Measurements from ENCODE around the gene UBE2I.

DNA sequence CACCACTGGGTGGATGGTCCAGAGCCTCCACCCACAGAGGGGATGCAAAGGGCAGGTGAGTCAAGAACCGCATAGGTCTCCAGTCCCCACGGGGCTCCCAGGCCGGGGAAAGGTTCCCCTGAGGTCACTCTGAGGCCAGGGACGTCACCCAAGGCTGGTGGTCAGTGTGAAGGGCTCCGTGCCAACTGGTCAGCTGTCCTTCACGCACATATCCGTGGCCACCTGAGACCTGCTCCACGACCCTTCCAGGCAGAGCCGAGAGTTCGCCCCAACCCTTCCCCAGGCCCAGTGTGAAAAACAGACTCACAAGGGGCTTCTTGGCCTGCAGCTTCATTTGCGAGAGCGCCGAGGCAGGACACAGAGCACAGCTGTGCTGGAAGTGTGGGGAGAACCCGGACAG lies 39.5 kb downstream of the UBE2I start:
- TF ChIP-seq SUZ12 (IDR thresholded peaks at IDR 0.05; ENCODE audit: extremely low read depth, insufficient read depth, insufficient read length), result no peak
- no peak for TF ChIP-seq YY1 (IDR thresholded peaks at IDR 0.05; ENCODE audit: insufficient read depth, insufficient read length)
- TF ChIP-seq ZNF274 (IDR thresholded peaks at IDR 0.05; ENCODE audit: low read depth, low read length), result no peak
